HepG2 (cell line): ENCODE data around the gene EPHB3. TPM values are rescaled to one million over a fixed set of nuclear protein-coding genes. Genes with fewer than 3 reads are reported as not detected.

ENCODE experiments used
- NFAT5 ChIP-seq: sonication (generic); formaldehyde crosslinking; IDR thresholded peaks from 2 replicates; pipeline ENCODE4 v1.4.0; 2020; ENCODE audit warnings: missing genetic modification reagents
- POGK ChIP-seq: sonication (generic); formaldehyde crosslinking; conservative IDR thresholded peaks from 2 replicates; pipeline ENCODE4 v1.8.0; 2022; ENCODE audit warnings: mild to moderate bottlenecking, moderate library complexity, missing genetic modification reagents
- RBAK ChIP-seq: sonication (generic); formaldehyde crosslinking; IDR thresholded peaks from 2 replicates; pipeline ENCODE4 v1.5.1; 2020; ENCODE audit warnings: mild to moderate bottlenecking, missing genetic modification reagents
- ZNF710 ChIP-seq: sonication (generic); formaldehyde crosslinking; IDR thresholded peaks from 2 replicates; pipeline ENCODE4 v1.5.0; 2020; ENCODE audit warnings: mild to moderate bottlenecking, missing genetic modification reagents, borderline replicate concordance
- polyA plus RNA-seq, 8 experiments: library from polyadenylated mRNA; depleted of rRNA in 3 of 8; stranded (reverse) in 7 of 8; unstranded in 1 of 8; fragments of >200 nt; fragmentation: Illumina TruSeq in 4 of 8; extraction: Trizol in 4 of 8; gene quantifications; 2 replicates each; pipeline versions ENCODE4 v1.2.1 to v1.2.3, GENCODE V29; 2011 to 2016; ENCODE audit warnings: low read depth in 4 of 8, missing spikeins in 1 of 8, mixed read lengths in 1 of 8; ENCODE audit not compliant: insufficient read depth in 1 of 8
- total RNA-seq, 5 experiments: library from RNA; depleted of rRNA; stranded (reverse); fragments of >200 nt; fragmentation: Illumina TruSeq; extraction: Trizol; gene quantifications; 2 replicates each; pipeline ENCODE4 v1.2.3, GENCODE V29; 2016; ENCODE audit warnings: low read depth in 1 of 5

The EPHB3 gene
- total and polyA plus RNA-seq, 2 of the 13 experiments (the other 11 are each of a cell fraction or from before 2014, with no cell fraction given): 0.01 TPM; not detected in 1

- TF ChIP-seq ZNF710 (CRISPR knock-in tag) (no peak), RBAK (no peak), POGK (CRISPR knock-in tag) (no peak), NFAT5 (CRISPR knock-in tag) (no peak)
Observed at GRCh38 chr3:184593220-184593927, 31.8 kb downstream of the EPHB3 start (continued).
